GM12878 (cell line): ENCODE data around the gene FAM193B. TPM values are rescaled to one million over a fixed set of nuclear protein-coding genes. Genes with fewer than 3 reads are reported as not detected.
A peak's percentile ranks its signal among the peaks of the same experiment; 100 is the strongest.

ENCODE experiments used
- EED ChIP-seq: sonication (generic); IDR thresholded peaks from 2 replicates; pipeline ENCODE4 v1.6.1; 2016; ENCODE audit warnings: antibody characterized with exemption, low read depth
- MYC ChIP-seq: IDR thresholded peaks from 2 replicates; pipeline ENCODE4 v1.6.1; 2011; ENCODE audit warnings: mild to moderate bottlenecking, low read length, moderate library complexity, inconsistent platforms; ENCODE audit not compliant: insufficient read depth, insufficient replicate concordance, insufficient read length, severe bottlenecking
- NFYB ChIP-seq: IDR thresholded peaks from 2 replicates; pipeline ENCODE4 v1.6.1; 2011; ENCODE audit warnings: low read depth, mild to moderate bottlenecking, low read length, improper control_type of control experiment, moderate library complexity; ENCODE audit not compliant: insufficient read depth
- RUNX3 ChIP-seq: IDR thresholded peaks from 2 replicates; pipeline ENCODE4 v1.6.1; 2012; ENCODE audit warnings: low read length, inconsistent platforms
- TAF1 ChIP-seq: IDR thresholded peaks from 2 replicates; pipeline ENCODE4 v1.6.1; 2011; ENCODE audit warnings: mild to moderate bottlenecking, low read depth, low read length, borderline replicate concordance
- ZNF24 ChIP-seq: fragments of 450-650 bp; IDR thresholded peaks from 2 replicates; pipeline ENCODE4 v1.6.1; 2017; ENCODE audit warnings: antibody characterized with exemption, mild to moderate bottlenecking
- polyA plus RNA-seq, 11 experiments: library from polyadenylated mRNA; depleted of rRNA in 4 of 11; unstranded in 6 of 11; stranded (reverse) in 5 of 11; fragments of >200 nt; fragmentation: Nextera tagmentation in 4 of 11; fragmentation: Illumina TruSeq in 1 of 11; extraction: Ambion mirVana in 4 of 11; extraction: Trizol in 1 of 11; gene quantifications; 1 replicate in 1 of 11; 2 replicates in 10 of 11; pipeline versions ENCODE4 v1.2.1 to v1.2.3, GENCODE V29; 2011 to 2016; ENCODE audit warnings: inconsistent platforms in 2 of 11, missing spikeins in 2 of 11, low read depth in 1 of 11
- total RNA-seq, 4 experiments: library from RNA; depleted of rRNA in 3 of 4; stranded (reverse); fragments of >200 nt in 3 of 4; fragmentation: Illumina TruSeq in 1 of 4; extraction: Trizol in 1 of 4; gene quantifications; 2 replicates each; pipeline versions ENCODE4 v1.2.1 to v1.2.3, GENCODE V29; 2013 to 2021
- TF ChIP-seq, protein P1 (sequence below): IDR thresholded peaks from 2 replicates; pipeline ENCODE4 v1.6.1; 2012; ENCODE audit warnings: low read length, inconsistent platforms
- TF ChIP-seq, protein P2 (sequence below): fragments of 450-650 bp; IDR thresholded peaks from 2 replicates; pipeline ENCODE4 v1.6.1; 2017; ENCODE audit warnings: borderline replicate concordance

FAM193B gene
- total and polyA plus RNA-seq, 10 of the 15 experiments (the other 5 are each of a cell fraction or from before 2014, with no cell fraction given): 3.3 to 47.0 (median 25.1) TPM

DNA sequence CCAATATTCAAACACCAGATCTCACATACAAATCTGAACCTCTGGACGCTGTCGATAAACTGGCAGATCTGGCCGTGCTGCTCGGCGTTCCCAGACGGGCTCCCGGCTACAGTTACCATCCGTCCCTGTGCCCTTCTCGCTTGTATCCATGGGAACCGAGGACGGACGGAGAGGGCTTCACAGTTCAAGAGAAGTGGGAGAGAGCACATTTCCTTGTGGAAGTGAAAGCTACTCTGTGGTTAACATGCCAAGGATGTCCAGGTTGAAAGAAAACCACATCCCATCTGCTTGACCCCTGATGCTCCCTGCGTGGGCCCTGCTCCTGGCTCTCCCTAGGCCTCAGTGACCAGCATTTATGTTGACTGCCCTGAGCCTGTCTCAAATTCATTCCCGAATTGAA is 74.6 kb downstream of the FAM193B start (continued):
- TF ChIP-seq, protein P1, sequence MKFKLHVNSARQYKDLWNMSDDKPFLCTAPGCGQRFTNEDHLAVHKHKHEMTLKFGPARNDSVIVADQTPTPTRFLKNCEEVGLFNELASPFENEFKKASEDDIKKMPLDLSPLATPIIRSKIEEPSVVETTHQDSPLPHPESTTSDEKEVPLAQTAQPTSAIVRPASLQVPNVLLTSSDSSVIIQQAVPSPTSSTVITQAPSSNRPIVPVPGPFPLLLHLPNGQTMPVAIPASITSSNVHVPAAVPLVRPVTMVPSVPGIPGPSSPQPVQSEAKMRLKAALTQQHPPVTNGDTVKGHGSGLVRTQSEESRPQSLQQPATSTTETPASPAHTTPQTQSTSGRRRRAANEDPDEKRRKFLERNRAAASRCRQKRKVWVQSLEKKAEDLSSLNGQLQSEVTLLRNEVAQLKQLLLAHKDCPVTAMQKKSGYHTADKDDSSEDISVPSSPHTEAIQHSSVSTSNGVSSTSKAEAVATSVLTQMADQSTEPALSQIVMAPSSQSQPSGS: no peak
- no peak for TF ChIP-seq TAF1
- TF ChIP-seq, protein P2, sequence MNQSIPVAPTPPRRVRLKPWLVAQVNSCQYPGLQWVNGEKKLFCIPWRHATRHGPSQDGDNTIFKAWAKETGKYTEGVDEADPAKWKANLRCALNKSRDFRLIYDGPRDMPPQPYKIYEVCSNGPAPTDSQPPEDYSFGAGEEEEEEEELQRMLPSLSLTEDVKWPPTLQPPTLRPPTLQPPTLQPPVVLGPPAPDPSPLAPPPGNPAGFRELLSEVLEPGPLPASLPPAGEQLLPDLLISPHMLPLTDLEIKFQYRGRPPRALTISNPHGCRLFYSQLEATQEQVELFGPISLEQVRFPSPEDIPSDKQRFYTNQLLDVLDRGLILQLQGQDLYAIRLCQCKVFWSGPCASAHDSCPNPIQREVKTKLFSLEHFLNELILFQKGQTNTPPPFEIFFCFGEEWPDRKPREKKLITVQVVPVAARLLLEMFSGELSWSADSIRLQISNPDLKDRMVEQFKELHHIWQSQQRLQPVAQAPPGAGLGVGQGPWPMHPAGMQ: no peak
- no peak for TF ChIP-seq NFYB
- TF ChIP-seq MYC: no peak
- no peak for TF ChIP-seq ZNF24
- TF ChIP-seq EED: 0 out of 2 replicates have a peak, but pooled peaks have one; percentile 26
- peak; percentile 64 for TF ChIP-seq RUNX3
